GM19372 (cell line): ENCODE results near the gene RBM4B.
"Not testable (repeated sequence)": the region's sequence is repeated elsewhere in the genome, so short reads cannot be mapped to it uniquely, and the experiment has no call there.

Experiments used
- ATAC-seq: cut with Tn5 transposase; IDR thresholded peaks from one replicate; pipeline ENCODE4 v1.9.1; 2021; ENCODE audit warnings: mild to moderate bottlenecking, low read depth, moderate library complexity; ENCODE audit not compliant: unreplicated experiment

Gene RBM4B, protein sequence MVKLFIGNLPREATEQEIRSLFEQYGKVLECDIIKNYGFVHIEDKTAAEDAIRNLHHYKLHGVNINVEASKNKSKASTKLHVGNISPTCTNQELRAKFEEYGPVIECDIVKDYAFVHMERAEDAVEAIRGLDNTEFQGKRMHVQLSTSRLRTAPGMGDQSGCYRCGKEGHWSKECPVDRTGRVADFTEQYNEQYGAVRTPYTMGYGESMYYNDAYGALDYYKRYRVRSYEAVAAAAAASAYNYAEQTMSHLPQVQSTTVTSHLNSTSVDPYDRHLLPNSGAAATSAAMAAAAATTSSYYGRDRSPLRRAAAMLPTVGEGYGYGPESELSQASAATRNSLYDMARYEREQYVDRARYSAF

DNA sequence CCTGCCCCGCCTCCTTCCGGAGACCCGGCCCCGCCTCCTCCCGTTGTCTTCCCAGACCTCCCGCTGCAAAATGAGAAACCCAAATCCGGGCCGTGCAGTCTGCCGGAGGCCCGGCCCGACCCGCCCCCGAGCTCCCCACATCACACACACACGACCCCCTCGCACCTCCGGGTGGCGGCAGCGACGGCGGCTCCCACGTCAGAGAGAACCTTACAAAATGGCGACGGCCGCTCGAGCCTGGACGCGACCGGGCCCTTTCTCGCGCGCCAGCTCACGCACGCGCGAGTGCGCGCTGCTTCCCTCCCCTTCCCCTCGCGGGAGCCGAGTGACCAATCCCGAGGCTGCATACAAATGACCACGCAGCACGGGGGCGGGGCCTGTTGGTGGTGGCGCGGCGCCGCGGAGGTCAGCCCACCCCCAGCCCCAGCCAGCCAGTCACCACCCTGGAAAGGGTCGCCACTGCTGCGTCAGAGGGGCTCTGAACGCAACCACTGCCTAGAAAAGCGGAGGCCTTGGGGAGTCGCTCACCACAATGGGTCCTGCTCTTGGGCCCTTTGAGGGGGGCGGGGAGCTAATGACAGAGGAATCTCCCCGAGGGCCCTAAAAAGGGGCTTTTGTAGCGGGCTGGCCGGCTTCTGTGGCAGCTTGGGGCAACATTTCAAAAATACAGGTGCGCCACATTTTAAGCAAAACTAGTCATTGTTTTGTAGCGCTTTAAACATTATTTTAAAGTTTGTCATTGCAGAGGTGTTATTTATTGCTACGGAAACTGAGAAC is at the start of gene RBM4B:
Gene RBM4B (minus strand): TSS at position 289 of the 777 bp plus-strand sequence. CDS start 808 bp downstream, outside the sequence.
- peak; percentile 85 for ATAC-seq

GRCh38 chr11:66725647-66726046 is 48.0 kb upstream of the RBM4B start:
- ATAC-seq: no peak

DNA sequence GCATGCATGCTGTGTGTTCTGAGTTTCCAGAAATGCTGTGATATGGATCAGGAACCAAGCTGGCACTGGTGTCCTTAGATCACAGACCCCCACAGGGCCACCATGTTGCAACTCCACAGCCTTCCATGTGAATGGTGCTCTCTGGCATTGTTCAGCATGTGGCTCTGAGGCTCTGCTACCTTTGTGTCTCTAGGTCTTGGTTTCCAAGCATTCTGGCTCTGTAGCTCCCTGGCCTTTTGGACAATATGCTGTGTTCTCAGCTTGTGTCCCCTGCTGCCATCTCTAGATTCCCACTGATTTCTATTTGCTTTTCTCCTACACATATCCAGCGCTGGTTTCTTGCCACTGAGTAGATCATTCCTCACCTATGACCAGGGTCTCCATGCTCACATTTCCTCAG is 47.4 kb upstream of the RBM4B start:
- ATAC-seq: no peak

DNA sequence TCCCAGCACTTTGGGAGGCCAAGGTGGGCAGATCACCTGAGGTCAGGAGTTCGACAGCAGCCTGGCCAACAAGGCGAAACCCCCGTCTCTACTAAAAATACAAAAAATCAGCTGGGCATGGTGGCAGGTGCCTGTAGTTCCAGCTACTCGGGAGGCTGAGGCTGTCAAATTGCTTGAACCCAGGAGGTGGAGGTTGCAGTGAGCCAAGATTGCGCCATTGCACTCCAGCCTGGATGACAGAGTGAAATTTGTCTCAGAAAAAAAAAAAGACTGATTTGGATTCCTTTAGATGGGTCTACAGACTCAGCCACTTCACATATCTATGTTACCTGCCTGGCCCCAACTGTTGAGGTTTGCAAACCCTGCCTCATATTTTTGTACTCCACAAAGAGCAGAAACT is 46.5 kb upstream of the RBM4B start:
- not testable (repeated sequence) for ATAC-seq

DNA sequence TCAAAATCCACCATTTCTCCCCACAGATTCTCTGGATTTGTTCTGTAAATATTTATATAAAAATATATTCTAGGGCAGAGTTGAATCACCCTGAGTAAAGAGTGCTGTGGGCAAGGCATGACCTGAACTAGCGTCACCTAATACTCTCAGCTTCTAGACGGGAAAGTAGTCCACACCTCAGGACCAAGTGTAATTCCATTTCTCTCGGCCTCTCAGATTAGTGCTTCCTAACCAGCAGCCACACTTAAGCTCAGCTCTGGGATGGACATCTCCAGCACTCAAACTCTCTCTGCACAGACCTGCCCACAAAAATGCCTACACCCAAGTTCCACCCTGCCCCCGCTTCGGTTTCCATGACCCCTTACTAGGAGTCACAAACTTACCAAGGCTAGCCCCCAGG is 46.0 kb upstream of the RBM4B start:
- no peak for ATAC-seq

DNA sequence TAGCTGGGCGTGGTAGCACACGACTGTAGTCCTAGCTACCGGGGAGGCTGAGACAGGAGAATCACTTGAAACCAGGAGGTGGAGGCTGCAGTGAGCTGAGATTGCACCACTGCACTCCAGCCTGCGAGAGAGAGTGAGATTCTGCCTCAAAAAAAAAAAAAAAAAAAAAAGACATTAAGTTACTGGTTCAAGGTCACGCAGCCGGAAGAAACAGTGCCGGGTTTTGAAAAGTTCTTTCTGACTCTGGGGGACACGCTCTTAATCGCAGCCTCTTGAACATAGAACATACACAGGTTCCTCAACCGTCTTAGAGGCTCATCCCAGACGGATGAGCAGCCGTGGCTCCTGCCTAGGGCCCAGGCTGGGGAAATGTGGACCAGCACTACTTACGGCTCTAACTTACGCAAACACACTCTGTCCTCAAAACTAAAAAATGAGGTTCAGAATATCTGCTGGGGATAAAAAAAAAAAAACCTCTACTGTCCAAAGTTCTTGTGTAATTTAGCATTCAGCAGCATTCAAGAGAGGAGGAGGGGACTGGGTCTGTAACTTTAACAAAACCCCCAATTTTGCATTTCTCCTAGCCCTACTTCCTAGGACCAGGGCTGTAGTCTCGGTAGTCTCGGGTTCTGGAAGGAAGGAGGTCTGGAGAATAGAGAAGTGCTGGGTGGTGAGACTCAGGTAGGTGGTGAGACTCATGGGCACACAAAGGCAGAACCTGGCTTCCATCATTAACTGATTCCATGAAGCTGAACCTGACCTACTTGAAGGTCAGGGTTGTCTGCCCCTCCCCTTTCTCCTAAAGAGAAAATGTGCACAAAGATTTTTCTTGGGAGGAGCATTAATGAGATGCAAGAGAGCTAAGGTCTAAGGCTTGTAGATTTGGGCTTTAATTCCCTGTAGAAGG is 45.3 kb upstream of the RBM4B start:
- no peak for ATAC-seq

GRCh38 chr11:66721939-66722338 is 44.3 kb upstream of the RBM4B start:
- ATAC-seq: no peak

- ATAC-seq: no peak
Measured at GRCh38 chr11:66720899-66721470, 43.3 kb upstream of the RBM4B start.

GRCh38 chr11:66720223-66720898 is 42.7 kb upstream of the RBM4B start:
- ATAC-seq: no peak

GRCh38 chr11:66719111-66719872 is 41.6 kb upstream of the RBM4B start:
- no peak for ATAC-seq

DNA sequence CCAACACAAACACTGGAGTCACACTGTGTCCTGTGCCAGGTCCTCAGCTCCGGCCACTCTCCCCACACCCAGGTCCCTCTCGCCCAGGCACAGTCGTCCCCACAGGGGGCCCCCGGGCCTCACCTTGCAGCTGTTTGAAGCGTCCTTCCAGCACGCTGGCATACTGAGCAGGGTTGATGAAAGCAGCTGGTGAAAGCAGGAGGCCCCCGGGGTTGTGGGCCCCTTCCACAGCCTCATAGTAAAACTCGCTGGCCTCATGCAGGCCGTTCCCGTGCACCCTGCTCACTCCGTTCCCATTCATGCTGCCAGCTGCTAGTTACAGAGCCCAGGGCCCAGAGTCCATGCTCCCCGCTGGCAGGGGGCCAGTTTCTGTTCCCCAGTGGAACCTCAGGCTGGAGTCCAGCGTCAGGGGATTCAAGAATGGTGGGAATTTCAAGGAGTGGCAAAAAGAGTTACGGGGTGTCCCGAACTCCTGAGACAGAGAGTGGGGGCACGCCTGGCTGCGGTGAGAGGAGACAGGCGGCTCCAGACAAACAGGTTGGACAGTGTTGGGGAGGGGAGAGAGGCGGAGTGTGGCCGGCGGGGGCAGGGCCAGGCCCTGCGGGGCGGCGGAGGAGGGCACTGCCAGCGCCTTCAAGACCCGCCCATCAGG is 40.8 kb upstream of the RBM4B start:
- ATAC-seq: no peak

DNA sequence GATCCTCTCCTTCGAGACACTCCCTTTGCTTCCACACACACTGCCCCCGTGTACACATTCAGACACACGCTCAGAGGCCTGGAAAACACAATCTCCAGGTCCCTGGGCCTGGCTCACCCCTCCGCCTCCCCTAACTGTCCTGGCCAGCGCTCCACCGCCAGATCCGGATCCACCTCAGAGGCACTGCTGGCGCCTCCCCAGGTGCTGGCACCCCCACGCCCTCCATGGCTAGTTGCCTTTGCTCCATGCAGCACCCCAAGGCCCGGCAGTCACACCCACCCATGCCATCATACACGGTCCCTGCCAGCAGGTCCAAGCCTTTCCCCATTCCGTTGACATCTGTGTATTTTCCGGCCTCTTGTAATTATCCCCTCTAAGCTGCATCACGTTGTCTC is 40.2 kb upstream of the RBM4B start:
- no peak for ATAC-seq

GRCh38 chr11:66716996-66717395 is 39.3 kb upstream of the RBM4B start:
- no peak for ATAC-seq

- ATAC-seq: no peak
Measured at GRCh38 chr11:66715346-66716085, 37.8 kb upstream of the RBM4B start.

DNA sequence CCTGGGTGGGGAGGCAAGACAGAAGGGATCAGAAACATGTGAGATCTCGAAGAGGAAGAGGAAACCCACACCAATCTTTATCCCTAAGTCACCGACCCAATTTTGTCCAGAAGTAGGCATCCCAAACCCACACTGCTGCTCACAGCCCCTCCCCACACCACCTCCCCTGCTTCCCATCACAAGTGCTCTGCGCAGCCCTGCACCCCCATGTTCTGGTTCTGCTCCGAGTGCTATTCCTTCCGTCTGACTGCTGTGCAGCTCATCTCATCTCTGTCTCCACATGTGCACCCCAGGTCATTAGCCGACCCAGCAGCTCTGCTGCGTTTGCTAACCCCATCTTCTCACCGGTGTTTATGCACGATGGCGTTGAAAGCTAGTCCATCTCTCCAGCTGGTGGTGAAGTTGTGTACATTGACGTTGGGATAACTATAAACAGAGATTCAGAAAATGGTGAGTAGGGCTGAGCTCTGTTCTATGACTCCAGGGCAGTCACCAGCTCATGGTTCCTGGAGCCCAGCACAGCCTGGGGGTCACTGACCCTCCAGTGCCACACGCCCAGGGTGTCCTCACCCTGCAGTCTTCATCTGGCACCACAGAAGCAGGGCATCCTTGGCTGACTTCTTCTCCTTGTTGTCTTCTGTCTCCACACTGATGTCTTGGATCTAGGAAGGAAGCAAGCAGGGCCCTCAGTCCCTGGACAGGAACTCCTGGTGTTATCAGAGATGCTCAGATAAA is 36.2 kb upstream of the RBM4B start:
- ATAC-seq: no peak

- no peak for ATAC-seq
Measured at GRCh38 chr11:66710384-66710930, 32.8 kb upstream of the RBM4B start.

GRCh38 chr11:66708701-66709100 is 31.0 kb upstream of the RBM4B start:
- no peak for ATAC-seq
